Measurements from ENCODE around the gene CYP26B1. TPM values are rescaled to one million over a fixed set of nuclear protein-coding genes. Genes with fewer than 3 reads are reported as not detected.

The CYP26B1 gene
- total and polyA plus RNA-seq, 4 donors = 0.47 to 1.8 (median 0.65) TPM

DNA sequence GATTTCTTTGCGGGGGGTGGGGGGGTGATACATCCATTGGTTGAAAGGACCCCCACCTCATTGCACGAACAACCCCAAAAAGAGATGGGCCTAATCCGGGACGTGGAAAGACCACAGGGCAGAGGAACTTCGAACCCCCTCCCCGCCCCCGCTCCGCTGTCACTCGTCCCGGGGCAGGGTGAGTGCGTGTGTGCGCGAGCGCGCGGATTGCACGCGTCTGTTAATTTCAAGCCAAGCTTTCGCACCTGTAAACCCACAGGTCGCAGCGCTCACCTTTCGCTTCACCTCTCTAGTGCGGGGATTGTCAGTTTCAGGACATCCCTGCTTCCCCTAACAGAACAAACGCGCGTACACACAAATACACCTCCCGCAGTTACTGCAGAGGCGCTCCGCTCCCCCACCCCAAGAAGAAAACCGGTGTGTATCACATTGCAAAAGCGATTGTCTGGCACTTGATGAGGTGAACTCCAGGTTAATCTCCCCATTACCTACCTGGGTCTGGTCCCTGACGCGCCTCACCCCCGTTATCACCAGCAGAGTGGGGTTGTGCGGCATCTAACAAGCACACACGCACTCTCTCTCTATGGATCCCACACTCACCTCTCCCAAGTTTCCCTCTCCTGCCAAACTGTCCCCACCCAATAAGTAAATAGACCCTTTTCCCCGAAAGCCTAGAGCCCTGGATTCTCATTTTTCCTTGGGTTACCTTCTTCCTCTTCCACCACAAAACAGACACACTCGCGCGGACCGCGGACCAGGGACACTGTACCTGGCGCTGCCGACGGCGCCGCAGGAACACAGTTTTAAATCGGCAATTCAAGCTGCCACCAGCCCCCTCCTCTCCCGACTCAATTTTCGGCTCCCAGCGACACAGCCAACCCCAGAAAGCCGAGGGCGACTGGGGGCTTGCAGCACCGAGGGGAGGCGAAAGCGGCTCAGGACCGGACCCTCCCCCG lies 1.0 kb downstream of the CYP26B1 start:
- peak; percentile 29 for DNase-seq (ENCODE audit: low spot score)
- Histone ChIP-seq H3K27ac (ENCODE audit: low read depth in 1 of 2, low read length in 2 of 2) (no peak overlapping the region), H3K9ac (ENCODE audit: low read depth in 1 of 2, low read length in 2 of 2) (no peak overlapping the region), H3K36me3 (ENCODE audit: control insufficient read depth in 4 of 4, insufficient read depth in 3 of 4, low read depth in 1 of 4, low read length in 3 of 4) (no peaks in the 10 kb centered on the region), H3K27me3 (ENCODE audit: control insufficient read depth in 4 of 4, insufficient read depth in 4 of 4, low read length in 3 of 4) (peaks cover 4 to 8% (median 7%) of the 10 kb centered on the region in 4 donors), H3K4me1 (ENCODE audit: control insufficient read depth in 4 of 4, insufficient read depth in 4 of 4, low read length in 3 of 4) (peaks cover 31 to 71% (median 46%) of the 10 kb centered on the region in 4 donors), H3K9me3 (ENCODE audit: control insufficient read depth in 4 of 4, low read length in 3 of 4) (peaks cover 0 to 7% (median 0%) of the 10 kb centered on the region in 4 donors), H3K4me3 (ENCODE audit: low read depth in 1 of 3, low read length in 3 of 3) (peak overlapping the region in 1 of 3 donors; percentile 52)
- 8% methylated on average over 58 of the region's 58 CpGs for WGBS
- TF ChIP-seq RAD21 (IDR thresholded peaks at IDR 0.05) (no peak), TAF1 (conservative IDR thresholded peaks at IDR 0.05) (no peak), YY1 (IDR thresholded peaks at IDR 0.05) (no peak), FOXA1 (IDR thresholded peaks at IDR 0.05) (no peak), REST (IDR thresholded peaks at IDR 0.05) (no peak), ZBTB33 (IDR thresholded peaks at IDR 0.05) (no peak), NR2F2 (IDR thresholded peaks at IDR 0.05) (no peak), HNF4A (conservative IDR thresholded peaks at IDR 0.05) (no peak), GABPA (IDR thresholded peaks at IDR 0.05 in 1 of 2, conservative IDR thresholded peaks at IDR 0.05 in 1 of 2) (no peak), JUND (IDR thresholded peaks at IDR 0.05) (no peak), CTCF (IDR thresholded peaks at IDR 0.05; ENCODE audit: low read depth, low read length, missing input control) (no peak), EGR1 (IDR thresholded peaks at IDR 0.05; ENCODE audit: low read depth in 2 of 2) (no peak), FOXA2 (IDR thresholded peaks at IDR 0.05) (no peak), RXRA (IDR thresholded peaks at IDR 0.05) (no peak), SP1 (IDR thresholded peaks at IDR 0.05) (no peak)
- TF ChIP-seq, protein P1, sequence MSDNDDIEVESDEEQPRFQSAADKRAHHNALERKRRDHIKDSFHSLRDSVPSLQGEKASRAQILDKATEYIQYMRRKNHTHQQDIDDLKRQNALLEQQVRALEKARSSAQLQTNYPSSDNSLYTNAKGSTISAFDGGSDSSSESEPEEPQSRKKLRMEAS (IDR thresholded peaks at IDR 0.05) = no peak
- TF ChIP-seq, protein P2, sequence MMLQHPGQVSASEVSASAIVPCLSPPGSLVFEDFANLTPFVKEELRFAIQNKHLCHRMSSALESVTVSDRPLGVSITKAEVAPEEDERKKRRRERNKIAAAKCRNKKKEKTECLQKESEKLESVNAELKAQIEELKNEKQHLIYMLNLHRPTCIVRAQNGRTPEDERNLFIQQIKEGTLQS (IDR thresholded peaks at IDR 0.05) = no peak

Measured in liver (tissue), 9 donors.